AG09319 (cell line): ENCODE data around the gene TOX3.

Experiments
- DNase-seq: peaks from one replicate; pipeline ENCODE4 v3.0.0-alpha.2; 2010; ENCODE audit warnings: low read depth; ENCODE audit errors: extremely low read depth
- CTCF ChIP-seq: IDR thresholded peaks from 2 replicates; pipeline ENCODE4 v1.5.1; 2011; ENCODE audit warnings: low read depth, mild to moderate bottlenecking, inconsistent platforms, low read length, moderate library complexity

The TOX3 gene

DNA sequence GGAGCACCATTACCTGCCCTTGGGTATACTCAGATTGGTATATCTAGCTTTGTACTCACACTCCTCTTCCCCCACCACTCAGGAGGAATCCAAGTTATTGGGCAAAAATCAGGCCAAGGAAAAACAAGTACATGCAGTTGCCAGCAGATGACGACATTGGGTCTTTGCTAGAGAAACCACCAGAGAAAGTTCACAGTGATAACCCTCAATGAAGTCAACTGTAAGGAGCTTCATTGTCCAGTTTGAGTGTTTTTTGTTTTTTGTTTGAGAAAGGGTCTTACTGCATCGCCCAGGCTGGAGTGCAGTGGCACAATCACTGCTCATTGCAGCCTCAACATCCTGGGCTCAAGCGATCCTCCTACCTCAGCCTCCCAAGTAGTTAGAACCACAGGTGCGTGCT lies 34.6 kb upstream of the TOX3 start:
- TF ChIP-seq CTCF, result no peak
- no peak for DNase-seq

DNA sequence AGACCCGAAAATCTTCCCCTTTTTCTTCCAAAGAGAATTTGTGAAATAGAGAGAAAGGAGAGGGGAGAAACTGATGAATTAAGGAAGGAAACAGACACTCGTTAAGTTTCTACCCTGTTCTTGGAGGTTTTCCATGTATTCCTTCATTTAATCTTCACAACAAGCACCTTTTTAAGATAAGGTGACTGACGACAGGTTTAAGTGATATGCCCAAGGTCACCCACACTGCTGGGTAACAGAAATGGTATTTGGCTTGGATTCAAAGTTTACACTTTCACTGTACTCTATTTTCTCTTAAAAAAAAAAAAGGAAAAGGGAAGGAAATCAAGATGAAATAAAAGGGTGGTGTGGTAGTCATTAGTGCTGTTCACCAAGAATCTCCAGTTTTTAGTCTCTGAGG lies 33.5 kb upstream of the TOX3 start:
- TF ChIP-seq CTCF, result no peak
- no peak for DNase-seq

DNA sequence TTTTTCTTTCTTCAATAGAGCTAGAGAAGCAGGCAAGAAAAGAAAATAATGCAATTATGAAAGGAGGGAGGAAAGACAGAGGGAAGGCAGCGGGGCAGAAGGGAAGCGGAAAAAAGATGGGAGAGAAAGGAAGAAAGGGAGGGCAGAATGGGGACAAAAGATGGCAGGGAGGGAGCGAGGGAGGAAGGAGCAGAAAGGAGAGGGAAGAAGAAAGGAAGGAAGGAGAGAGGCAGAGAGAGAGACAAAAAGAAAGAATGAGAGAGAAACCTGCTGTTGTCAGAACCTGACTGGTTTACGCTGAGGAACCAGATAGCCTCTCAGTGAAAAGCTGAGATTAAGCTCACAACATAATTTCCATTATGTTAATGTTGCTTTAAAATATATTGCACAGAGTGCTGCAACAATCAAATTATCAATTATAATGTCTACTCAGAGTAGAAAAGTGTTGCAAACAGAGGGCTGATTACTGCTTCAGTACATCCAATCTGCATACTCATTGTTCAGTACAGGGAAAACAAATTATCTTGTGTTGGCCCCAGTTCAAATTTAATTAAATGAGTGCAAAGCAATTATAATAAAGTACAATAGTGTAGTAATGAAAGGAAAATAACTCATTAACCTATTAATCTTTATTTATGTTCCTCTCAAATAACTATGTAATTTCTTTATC lies 32.0 kb upstream of the TOX3 start:
- no peak for DNase-seq
- no peak for TF ChIP-seq CTCF

- TF ChIP-seq CTCF, result no peak
- DNase-seq, result no peak
These were observed 31.3 kb upstream of the TOX3 start for GRCh38 chr16:52578007-52578828.

- no peak for DNase-seq
- TF ChIP-seq CTCF, result no peak
These were observed 30.3 kb upstream of the TOX3 start for GRCh38 chr16:52577130-52577706.

GRCh38 chr16:52573365-52574299 lies 26.7 kb upstream of the TOX3 start:
- TF ChIP-seq CTCF, result no peak
- DNase-seq, result no peak
